Jurkat, Clone E6-1 (cell line): ENCODE results near the gene SGMS1.
A peak's percentile ranks its signal among the peaks of the same experiment; 100 is the strongest.
"Not testable (repeated sequence)": the region's sequence is repeated elsewhere in the genome, so short reads cannot be mapped to it uniquely, and the experiment has no call there.

ENCODE experiments used
- DNase-seq: peaks from one replicate; pipeline ENCODE4 v3.0.0-alpha.2; 2011; ENCODE audit warnings: low read depth, low spot score
- H3K4me3 ChIP-seq: 2 replicates; pipeline ENCODE4 v1.5.1; 2011; ENCODE audit warnings: mild to moderate bottlenecking, low read length, control low read depth, moderate library complexity

Gene SGMS1

DNA sequence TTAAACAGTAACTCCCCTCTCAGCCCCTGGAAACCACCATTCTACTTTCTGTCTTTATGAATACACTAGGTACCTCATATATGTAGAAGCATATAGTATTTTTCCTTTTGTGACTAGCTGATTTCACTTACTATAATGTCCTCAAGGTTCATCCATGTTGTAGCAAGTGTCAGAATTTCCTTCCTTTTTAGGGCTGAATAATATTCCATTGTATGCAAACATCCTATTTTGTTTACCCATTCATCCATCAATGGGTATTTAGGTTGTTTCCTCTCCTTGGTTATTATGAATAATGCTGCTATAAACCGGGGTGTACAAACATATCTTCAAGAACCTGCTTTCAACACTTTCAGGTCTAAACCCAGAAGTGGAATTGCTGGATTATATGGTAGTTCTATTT, 125.3 kb downstream of the SGMS1 start:
- no peak overlapping the region for H3K4me3 ChIP-seq
- no peak for DNase-seq

GRCh38 chr10:50497758-50498157, 126.0 kb downstream of the SGMS1 start:
- H3K4me3 ChIP-seq, result no peak overlapping the region
- no peak for DNase-seq

GRCh38 chr10:50496228-50496627, 127.5 kb downstream of the SGMS1 start:
- H3K4me3 ChIP-seq, result no peak overlapping the region
- no peak for DNase-seq

GRCh38 chr10:50490241-50490640, 133.5 kb downstream of the SGMS1 start:
- H3K4me3 ChIP-seq, result no peak overlapping the region
- no peak for DNase-seq

DNA sequence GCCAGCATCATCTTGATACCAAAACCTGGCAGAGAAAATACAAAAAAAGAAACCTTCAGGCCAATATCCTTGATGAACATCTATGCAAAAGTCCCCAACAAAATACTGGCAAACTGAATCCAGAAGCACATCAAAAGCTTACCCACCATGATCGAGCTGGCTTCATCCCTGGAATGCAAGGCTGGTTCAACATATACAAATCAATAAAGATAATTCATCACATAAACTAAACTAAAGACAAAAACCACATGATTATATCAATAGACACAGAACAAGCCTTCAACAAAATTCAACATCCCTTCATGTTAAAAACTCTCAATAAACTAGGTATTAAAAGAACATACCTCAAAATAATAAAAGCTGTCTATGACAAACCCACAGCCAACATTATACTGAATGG, 139.2 kb downstream of the SGMS1 start:
- not testable (repeated sequence) for H3K4me3 ChIP-seq, DNase-seq

DNA sequence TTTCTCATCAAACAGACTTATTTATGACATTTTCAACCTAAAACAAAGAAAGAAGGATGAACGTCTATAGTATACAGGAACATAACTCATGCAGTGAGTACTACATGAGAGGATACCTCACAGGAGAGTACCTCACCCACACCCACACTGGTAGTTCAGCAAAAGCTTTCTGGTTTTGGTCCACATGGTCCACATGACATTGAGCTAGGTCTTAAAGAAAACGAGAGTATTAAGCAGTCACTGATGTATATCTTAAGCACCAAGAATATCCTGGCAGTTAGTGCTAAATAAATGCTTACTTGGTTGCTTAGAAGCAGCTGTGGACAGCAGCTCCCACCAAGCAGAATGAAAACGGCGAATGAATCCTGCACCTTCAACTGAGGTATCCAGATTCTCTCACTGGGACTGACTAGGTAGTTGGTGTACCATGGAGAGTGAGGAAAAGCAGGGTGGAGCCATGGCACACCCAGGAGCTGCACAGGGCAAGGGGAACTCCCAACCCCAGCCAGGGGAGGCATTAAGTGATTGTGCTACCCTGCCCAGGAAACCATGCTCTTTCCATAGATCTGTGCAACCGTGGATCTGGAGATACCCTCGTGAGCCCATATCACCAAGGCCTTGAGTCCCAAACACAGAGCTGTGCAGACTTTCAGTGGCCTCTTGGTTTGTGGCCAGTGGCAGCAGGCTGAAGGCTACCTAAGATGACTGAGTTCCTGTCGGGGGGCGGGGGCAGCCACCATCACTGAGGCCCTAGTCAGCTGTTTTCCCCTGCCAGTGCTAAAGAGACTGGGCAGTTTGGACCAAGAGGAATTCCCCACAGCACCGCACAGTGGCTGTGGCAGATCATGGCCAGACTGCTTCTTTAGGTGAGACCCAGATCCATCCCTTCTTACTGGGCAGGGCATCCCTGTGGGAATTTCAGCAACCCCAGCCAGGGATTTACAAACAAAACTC, 143.4 kb downstream of the SGMS1 start:
- H3K4me3 ChIP-seq, result no peak overlapping the region
- no peak for DNase-seq

DNA sequence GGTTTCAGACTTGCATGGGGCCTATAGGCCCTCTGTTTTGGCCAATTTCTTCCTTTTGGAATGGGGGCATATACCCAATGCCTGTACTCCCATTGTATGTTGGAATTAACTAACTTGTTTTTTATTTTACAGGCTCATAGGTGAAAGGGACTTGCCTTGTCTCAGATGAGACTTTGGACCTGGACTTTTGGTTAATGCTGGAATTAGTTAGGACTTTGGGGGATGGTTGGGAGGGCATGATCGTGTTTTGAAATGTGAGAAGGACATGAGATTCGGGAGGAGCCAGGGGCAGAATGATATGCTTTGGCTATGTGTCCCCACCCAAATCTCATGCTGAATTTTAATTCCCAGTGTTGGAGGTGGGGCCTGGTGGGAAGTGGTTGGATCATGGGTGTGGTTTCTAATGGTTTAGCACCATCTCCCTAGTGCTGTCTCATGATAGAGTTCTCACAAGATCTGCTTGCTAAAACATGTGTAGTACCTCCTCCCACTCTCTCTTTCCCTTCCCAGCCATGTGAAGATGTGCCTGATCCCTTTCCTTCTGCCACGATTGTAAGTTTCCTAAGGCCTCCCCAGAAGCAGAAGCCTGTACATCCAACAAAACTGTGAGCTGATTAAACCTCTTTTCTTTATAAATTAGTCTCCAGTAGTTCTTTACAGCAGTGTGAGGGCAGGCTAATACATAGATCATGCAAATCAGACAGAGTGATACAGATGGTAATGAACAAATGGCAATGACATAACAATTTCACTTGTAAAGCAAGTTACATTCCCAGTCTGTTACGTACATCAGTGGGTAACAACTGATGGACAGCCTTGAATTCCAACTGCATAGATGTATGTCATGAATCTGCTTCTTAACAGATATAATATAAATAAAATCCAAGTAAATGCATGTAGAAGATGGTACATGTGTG, 146.2 kb downstream of the SGMS1 start:
- no peak overlapping the region for H3K4me3 ChIP-seq
- no peak for DNase-seq

DNA sequence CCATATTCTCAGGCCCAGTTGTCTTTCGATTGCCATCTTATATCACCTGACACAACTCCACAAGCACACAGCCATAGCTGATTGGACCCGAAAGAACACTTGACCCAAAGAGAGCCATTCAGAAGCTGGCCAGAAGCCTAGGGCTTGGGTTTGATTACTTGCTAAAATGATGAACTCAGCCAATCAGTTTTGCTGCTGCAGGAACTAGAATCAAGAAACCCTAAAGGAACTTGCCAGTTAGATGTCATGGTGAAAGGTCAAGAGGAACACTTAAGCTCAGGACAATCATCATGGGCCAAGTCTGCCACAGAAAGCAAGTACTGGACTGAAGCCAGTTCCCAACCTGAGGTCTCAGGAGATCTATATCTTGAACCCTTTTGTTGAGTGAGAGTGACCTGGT, 150.0 kb downstream of the SGMS1 start:
- no peak overlapping the region for H3K4me3 ChIP-seq
- DNase-seq, result no peak

DNA sequence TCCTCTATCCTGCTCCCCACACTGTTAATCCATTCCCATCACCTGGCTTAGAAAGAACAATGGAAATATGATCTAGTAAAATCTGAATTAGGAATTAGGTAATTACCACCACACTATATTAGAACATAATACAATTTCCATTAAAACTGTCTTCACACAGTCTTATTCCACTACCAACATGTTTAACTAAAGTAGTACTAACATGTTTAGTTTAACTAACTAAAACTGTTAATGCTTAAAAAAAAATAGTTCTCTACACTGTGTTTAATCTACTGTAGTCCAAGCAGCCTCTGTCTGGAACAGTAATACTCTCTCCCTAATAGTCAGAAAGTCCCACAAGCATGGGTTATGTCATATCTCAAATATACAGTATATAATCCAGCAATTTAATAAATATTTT, 150.8 kb downstream of the SGMS1 start:
- H3K4me3 ChIP-seq, result no peak overlapping the region
- DNase-seq, result no peak

- no peak for DNase-seq
- H3K4me3 ChIP-seq, result no peak overlapping the region
These were observed 152.2 kb downstream of the SGMS1 start for GRCh38 chr10:50471583-50471975.

DNA sequence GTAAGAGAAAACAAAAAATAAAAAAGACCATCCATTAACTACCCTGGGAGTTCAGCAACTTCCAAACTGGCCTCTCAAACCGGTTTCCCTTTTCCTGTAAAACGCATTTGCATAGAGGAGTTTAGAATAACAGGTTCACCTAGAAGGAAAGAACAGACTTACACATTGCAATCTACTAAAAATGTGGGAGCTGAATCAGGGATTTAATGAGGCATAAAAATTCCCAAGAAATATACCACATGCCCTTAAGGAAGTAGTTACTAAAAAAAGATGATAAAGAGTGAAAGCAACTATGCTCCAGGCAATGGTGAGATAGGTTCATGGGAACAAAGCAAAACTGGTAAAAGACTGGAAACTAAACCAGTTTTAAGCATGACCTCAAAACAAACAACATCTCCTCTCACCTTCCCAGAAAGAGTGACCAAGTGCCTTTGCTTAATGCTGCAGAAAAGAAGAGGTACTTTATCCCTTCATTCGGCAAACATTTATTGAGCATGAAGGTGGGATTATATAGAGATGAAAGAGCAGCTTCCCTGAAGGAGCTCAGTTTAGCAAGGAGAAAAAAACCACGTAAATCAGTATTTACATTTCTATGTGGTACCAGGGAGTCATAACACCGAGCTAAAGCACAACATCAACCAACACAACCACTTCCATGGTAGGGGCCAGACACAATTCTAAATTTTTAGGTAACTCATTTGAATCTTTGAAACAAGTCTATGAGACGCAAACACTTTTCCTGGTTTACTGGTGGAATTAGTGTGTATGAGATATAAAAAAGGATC, 152.8 kb downstream of the SGMS1 start:
- DNase-seq, result no peak
- H3K4me3 ChIP-seq, result no peak overlapping the region

DNA sequence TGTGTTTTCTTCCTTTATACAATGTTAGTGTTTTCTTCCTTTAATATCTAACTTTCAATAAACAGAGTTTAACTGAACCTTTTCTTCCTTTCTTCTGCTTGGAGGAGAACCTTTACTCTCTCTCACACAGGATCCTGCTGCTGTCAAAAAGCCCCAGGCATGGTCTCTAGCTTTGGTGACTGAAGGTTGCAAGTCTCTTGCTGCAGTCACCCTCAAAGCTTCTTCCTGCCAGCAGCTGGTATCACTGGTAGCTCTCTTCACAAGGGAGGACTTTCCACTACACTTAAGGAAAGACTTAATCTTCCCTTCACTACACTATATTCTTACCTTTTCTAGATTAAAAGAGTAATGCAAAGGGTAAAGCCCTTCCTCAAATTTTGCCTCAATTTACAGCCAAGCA, 153.4 kb downstream of the SGMS1 start:
- H3K4me3 ChIP-seq, result no peak overlapping the region
- DNase-seq, result peak; percentile 12

DNA sequence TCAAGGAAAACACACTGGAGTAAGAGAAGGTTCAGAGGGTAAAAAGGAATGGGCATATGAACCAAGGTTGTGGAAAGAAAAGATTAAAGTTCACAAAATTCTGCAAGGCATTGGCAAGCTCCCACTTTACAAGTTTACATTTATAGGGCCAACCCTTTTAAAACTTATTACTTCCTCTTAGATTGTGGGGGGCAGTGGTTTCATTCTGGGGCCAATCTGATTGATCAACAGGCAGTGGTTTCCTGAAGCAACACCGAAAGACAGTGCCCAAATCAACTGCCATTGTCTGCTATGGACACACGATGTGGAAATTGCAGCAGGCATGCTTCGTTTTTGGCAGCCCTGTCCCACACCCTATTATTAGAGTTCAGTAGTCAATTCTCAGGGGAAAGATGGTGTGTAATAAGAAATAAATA, 154.0 kb downstream of the SGMS1 start:
- DNase-seq, result no peak
- H3K4me3 ChIP-seq, result no peak overlapping the region

DNA sequence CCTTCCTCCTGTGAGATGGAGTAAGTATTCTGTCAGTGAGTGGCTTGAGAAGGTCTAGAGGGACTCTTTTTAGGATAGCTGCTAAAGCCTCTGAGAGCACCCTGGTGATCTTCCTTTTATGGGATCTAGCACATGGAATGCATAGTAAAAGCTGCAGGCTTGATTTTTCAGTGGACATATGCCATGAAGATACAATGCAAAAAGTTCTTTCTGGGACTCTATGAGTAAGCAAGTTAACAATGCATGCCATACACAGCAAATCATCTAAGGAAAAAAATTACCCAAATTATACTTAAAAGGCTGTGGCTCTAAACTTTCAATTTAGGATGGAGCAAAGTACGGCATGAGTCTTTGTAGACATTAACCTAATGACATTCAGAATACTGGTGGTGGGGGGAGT, 154.5 kb downstream of the SGMS1 start:
- H3K4me3 ChIP-seq, result no peak overlapping the region
- DNase-seq, result no peak

DNA sequence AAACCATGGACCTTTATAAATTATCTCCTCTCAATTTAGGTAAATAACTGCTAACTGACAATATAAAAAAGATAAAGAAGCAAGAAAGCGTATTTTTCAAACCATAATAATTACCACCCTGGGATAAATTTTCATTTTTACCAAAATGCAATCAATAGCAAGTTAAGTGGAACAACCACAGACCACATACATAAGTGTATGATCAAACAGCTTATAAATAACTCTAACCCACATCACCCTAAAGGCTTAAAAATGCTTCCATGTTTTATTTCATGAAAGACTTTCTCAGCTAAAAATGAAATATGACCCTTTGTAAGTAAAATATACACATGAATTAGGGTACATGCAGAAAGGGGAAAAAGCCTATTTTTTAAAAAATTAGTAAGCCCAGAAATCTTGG, 156.5 kb downstream of the SGMS1 start:
- no peak for DNase-seq
- H3K4me3 ChIP-seq, result no peak overlapping the region

GRCh38 chr10:50464004-50464409, 159.7 kb downstream of the SGMS1 start:
- no peak for DNase-seq
- no peak overlapping the region for H3K4me3 ChIP-seq

- H3K4me3 ChIP-seq, result no peak overlapping the region
- no peak for DNase-seq
These were observed 161.9 kb downstream of the SGMS1 start for GRCh38 chr10:50461834-50462233.

- DNase-seq, result no peak
- H3K4me3 ChIP-seq, result no peak overlapping the region
These were observed 162.6 kb downstream of the SGMS1 start for GRCh38 chr10:50461123-50461522.

DNA sequence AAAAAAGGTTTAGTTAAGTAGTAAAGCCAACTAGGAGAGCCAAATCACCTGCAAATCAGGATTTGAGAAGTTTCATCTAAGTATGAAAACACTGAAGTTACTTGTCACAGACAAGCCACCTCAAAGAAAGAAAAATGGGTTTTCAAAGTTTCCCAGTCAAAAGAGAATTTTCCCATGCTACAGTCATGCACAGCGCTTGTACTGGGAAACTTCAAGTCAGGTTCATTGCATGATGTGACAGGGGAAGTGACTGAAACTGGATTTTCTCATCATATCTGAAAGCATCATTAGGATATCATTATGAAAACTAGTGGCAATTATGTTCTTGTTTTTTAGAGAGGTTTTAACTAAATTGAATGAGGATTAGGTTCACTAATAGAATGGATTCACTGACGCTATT, 167.0 kb downstream of the SGMS1 start:
- no peak for DNase-seq
- no peak overlapping the region for H3K4me3 ChIP-seq
